Activated T-cell treated with anti-CD3 and anti-CD28 coated beads for 1 hour (primary cell): ENCODE results near the gene PSAP.

Source experiments
- DNase-seq: peaks from one replicate; pipeline ENCODE4 v3.0.0-alpha.2; 2020; ENCODE audit warnings: low read depth

Gene PSAP

GRCh38 chr10:71766717-71767419, 84.2 kb downstream of the PSAP start:
- DNase-seq, result no peak
